ENCODE measurements around the gene ARHGEF40.

GRCh38 chr14:21030531-21030930 lies 39.6 kb upstream of the ARHGEF40 start:
- TF ChIP-seq CTCF (IDR thresholded peaks at IDR 0.05), result no peak
- no peak for TF ChIP-seq EZH2 (IDR thresholded peaks at IDR 0.05; ENCODE audit: borderline replicate concordance, insufficient read depth, low read depth, low read length, poor library complexity, severe bottlenecking)

Data from B cell (primary cell).